ENCODE data around the gene AATK.

DNA sequence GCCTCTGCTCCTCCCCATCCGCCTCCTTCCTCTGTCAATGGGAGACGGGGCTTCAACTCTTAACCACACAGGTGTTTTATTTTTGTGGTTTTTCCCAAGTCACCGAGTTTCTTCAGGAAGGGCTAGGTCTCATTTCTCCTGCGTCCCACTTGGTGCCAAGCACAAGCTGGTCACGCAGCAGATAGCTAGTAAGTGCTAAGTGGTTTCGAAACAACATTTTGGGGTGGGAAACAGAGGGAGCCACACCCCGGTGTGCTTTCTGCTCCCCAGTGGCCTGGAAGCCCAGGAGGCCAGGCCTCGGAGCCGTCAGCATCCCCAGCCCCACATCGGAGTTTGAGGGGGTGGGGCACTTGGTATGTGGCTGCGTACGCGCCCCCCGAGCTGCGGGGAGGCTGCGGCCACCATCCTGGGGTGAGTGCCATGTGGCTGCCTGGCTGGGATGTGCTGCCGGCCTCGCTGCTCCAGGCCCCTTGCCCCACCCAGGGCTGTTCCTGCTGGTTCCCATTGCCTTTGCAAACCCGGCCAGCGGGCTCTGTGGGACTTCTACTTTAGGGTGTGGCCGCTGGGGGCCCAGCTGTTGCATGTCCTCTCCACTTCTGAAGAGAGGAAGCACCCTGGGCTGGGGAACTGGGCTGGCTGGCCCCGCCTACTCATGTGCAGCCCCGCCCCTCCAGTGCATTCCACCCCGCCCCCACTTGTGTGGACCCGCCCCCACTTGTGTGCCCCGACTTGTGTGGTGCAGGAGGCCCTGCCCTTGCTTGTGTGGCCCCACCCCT is 75.5 kb downstream of the AATK start:
- TF ChIP-seq, protein P1, sequence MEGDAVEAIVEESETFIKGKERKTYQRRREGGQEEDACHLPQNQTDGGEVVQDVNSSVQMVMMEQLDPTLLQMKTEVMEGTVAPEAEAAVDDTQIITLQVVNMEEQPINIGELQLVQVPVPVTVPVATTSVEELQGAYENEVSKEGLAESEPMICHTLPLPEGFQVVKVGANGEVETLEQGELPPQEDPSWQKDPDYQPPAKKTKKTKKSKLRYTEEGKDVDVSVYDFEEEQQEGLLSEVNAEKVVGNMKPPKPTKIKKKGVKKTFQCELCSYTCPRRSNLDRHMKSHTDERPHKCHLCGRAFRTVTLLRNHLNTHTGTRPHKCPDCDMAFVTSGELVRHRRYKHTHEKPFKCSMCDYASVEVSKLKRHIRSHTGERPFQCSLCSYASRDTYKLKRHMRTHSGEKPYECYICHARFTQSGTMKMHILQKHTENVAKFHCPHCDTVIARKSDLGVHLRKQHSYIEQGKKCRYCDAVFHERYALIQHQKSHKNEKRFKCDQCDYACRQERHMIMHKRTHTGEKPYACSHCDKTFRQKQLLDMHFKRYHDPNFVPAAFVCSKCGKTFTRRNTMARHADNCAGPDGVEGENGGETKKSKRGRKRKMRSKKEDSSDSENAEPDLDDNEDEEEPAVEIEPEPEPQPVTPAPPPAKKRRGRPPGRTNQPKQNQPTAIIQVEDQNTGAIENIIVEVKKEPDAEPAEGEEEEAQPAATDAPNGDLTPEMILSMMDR (conservative IDR thresholded peaks at IDR 0.05; ENCODE audit: low read depth, low read length): no peak
- TF ChIP-seq EZH2 (IDR thresholded peaks at IDR 0.05; ENCODE audit: low read length, unreplicated experiment) (no peak), EZH2phosphoT487 (IDR thresholded peaks at IDR 0.05; ENCODE audit: borderline replicate concordance, low read length) (no peak)
